Activated gamma-delta T cell (primary cell): ENCODE results near the gene EDEM1.

Experiments used
- DNase-seq: peaks from one replicate; lab custom pipeline; 2025; lab: John Stamatoyannopoulos, UW

Gene EDEM1

DNA sequence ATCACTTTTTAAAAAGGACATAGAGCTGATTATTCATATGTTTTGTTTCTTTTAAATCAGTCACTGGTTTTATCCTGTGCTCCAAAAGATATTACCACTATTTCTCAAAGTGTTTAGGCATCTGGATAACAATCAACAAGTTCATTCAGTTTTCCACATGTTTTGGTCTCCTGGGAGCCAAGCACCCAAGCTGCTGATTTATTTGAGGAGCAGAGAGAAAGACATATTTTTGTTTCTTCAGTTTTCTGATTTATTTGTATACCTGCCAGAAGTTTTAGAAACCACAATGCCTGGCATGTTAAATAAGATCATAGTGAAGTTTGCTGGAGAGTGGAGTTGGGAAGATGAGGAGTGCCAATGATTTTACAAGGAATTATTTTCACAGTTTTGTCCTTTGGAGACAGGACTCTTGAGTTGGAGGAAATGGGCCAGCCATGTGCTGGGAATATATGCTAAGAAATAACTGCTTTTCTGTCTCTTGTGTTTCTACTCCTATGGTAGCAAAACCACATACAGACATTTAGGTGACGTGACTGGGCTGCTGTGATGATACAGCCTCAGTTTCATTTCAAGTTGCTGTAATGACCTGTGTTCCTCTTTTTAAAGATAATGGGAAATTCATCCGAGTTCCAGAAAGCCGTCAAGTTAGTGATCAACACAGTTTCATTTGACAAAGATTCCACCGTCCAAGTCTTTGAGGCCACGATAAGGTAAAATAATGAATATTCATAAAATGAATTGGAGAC lies 11.7 kb downstream of the EDEM1 start:
- no peak for DNase-seq

DNA sequence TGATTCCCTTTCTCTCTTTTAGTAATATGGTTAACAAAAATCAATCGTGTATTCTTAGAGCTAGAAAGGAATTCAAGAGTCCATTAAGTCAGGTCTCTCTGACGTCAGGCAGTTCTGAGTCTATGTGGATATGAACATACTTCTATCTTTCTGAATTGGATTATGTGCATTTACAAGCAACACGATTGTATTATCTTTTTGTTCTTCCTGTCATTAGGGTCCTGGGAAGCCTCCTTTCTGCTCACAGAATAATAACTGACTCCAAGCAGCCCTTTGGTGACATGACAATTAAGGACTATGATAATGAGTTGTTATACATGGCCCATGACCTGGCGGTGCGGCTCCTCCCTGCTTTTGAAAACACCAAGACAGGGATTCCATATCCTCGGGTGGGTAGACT lies 14.0 kb downstream of the EDEM1 start:
- DNase-seq: no peak

DNA sequence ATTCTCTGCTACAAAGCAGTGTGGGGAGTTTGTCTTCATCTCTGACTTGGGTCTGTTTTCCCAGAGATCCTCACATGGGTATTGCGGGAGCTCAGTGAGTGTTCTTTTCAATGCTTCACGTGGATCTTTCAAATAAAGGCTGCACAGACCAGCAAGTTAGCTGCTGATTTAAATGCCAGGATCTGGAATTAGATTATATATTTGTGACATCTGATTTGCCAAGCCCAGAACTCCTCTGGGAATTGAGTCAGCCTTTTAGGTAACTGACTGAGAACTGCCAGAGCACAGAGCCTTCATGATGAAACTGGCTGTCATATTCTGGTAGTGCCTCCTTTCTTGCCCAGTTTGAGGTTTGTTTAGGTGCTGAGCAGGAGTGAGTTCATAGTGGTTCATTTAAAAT lies 14.7 kb downstream of the EDEM1 start:
- no peak for DNase-seq

DNA sequence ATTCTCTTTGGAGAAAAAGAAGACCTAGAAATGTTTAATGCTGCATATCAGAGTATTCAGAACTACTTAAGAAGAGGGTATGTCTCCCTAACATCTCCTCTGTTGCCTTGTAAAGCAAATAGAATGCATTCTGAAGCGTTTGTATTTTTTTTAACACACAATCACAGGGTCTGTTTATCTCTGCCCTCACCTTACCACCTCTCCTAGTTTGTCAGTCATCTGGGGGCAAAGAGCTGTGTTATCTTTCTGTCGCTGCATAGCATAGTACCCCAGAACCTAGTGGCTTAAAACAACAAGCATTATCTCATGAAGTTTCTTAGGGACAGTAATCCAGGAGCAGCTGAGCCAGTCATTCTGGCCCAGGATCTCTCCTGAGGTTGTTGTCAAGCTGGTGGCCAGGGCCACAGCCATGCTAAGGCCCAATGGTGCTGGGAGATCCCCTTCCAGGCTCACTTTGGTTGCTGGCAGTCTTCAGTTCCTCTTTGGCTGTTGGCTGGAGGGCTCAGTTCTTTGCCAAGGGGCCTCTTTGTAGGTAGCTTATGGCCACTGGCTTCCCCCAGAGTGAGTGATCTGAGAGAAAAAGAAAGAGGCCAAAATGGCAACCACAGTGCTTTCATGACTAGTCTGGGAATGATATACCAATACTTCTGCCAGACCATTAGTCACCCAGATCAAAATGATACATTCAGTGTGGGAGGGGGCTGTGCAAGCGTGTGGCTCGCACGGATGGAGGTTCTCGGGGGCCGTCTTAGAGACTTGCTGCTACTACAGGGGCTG lies 17.8 kb downstream of the EDEM1 start:
- DNase-seq: no peak

DNA sequence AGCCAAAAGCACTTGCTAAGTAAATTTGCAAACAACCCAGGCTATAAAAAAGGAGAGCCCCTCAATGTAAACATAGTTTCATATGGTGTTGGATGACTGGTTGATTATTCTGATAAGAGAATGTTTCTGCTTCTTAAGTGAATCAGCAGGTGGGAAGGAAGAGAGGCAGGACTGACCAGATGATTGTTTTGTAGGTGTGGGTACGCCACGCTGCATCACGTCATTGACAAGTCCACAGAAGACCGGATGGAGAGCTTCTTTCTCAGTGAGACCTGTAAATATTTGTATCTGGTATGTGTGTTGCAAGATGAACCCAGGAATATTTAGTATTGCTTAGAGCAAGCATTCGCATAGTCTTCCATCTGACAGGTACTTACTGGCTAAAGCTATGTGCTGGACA lies 23.4 kb downstream of the EDEM1 start:
- no peak for DNase-seq

DNA sequence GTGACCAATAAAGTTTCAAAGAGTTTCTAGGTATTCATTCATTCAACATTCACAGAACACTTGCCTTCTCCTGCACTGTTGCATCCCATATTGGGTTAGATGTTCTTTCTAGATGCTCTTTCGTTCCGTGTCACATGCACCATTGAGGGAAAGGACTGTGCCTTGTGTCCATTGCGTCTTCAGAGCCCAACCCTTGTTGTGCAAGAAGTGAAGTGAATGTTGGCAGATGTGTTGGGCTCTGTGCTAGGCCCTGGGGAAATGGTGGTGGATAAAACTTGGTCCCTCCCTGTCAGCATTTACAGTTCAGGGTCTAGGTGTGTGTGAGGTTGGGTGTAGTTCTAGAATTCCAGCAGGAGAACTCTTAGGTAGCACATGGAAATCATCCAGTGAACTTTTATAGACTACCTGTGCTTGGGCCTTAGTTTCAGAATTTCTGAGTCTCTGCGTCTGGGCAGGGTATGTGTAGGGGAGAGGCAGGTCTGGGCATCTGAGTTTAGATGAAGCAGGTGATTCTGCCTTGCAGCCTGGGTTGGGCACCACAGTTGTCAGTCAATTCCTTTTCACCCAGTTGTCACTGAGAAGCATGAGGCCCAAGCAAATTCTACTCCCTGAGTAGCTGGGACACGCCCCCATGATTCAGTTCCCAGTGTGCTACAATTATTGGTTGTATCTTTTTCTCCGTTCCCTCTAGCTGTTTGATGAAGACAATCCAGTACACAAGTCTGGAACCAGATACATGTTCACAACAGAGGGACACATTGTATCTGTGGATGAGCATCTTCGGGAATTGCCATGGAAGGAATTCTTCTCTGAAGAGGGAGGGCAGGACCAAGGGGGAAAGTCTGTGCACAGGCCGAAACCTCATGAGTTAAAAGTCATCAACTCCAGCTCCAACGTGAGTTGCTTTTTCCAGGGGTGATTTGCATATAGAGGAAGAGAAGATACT lies 25.4 kb downstream of the EDEM1 start:
- DNase-seq: no peak

DNA sequence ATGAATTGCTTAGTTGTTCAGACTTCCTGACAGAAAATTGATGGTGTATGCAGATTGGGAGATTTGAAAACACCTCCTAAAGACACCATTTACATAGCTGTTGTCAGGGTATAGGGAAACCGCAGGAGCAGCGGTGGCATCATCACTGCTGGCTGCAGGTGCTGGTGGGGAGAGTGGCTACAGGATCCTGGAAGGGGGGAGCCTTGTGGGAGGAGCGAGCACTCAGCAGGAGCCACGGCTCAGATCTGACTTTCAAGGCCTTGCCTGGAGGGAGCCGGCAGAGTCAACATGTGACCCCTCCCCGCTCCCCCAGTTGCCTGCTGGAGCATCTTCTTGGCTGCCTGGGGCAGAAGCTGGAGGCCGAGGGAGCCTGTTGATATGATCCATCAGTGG lies 26.1 kb downstream of the EDEM1 start:
- DNase-seq: no peak

DNA sequence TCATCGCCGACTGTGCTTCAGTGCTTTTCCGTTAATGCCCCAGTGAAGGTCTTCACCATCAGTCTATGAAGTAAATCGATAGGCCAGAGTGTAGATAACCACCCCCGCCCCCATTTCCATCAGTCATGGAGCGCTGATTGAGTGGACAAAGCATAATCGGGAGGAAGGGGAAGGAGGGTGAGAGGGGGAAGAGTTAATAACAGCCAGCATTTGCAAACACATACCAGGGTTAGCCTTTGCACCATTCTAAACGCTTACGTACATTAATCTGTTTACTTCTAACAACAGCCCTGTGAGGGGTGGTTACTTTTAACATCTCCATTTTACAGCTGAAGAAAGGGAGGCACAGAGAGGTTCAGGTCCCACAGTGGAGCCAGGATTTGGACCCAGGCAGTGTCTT lies 26.8 kb downstream of the EDEM1 start:
- no peak for DNase-seq

DNA sequence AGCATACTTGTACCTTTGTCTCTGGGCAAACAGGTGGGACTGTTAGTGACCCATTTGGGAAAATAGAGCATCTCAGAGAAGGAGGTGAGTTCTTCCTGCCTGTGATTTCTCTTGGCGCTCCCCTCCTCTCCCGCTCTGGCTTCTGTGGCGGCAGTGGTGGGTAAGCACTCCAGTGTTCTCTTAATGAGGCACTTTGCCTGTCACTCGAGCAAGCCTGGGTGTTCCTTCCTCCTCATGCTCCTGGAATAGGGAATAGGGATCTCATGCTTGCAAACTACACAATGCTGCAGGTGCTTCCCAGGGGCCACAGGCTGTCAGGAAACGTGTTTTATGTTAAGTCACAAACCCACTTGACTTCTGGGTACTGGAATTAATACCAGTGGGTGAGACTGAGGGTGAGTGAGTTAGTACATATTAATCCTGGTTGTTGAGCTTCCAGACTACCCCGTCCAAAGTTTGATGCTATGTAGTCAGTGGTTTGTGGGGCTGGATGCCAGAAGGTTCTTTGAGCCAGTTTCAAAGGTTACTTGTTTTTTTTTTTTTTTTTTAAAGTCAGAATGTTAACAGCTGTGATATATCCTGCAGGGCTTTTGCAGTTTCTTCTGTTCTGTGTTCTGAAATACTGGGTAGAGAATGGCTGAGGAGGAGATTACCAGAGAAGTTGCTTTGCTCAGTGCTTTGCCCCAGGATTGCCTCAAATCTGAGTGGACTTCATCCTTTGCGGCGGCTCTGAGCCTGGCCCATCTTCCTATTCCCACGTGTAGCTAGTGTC lies 30.5 kb downstream of the EDEM1 start:
- DNase-seq: no peak

DNA sequence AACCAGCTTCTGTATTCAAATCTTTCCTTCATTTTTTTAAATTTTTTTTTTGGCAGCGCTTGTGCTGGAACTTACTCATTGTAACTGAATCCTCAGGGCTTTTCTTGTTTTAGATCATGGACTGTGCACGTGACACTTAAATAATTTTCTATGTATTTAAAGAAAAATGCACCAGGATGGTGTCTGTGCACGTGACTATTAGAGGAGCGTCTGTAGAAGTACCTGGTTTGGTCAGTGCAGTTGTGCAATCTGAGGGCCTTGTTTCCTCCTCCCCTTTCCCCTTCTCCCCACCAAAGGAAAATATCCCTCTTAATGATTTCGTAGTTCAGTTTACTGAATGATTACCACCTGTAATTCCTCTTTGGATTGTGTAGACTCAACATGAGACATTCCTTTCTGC lies 31.3 kb downstream of the EDEM1 start:
- no peak for DNase-seq

DNA sequence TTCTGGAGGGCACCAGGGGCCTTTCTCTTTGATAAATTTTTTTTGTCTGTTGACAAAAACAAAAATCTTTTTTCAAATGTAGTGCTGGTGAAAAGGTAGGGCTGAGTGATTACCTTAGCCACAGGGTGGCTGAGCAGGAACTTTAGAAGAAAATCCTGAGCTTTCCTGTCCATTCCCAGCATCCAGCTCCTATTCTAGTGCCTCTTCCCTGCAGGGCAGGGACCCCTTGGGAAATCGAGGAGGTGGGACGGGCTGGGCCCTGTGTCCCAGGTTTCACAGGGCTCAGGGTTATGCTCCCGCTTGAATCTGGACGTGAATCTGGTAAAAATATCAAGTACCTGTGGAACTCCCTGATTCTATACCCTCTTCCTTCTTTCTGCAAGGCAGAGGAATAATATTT lies 31.7 kb downstream of the EDEM1 start:
- DNase-seq: no peak

DNA sequence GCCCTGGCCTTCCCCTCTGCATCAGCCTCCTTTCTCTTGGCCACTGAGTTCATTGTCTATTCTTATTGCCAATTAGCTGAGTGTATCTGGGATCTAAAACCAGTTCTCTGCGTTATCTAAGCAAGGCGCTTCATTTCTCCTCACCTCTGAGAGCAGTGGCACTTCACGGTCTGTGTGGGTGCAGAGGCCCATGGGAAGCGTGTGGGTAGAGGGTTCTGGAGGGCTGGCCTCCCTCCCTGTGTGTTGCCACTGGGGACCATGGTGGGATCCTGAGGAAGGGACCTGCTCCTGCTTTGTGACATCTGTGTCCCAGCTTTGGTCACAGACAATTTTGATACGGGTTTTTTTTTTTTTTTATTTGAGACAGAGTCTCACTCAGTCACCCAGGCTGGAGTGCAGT lies 32.7 kb downstream of the EDEM1 start:
- no peak for DNase-seq

DNA sequence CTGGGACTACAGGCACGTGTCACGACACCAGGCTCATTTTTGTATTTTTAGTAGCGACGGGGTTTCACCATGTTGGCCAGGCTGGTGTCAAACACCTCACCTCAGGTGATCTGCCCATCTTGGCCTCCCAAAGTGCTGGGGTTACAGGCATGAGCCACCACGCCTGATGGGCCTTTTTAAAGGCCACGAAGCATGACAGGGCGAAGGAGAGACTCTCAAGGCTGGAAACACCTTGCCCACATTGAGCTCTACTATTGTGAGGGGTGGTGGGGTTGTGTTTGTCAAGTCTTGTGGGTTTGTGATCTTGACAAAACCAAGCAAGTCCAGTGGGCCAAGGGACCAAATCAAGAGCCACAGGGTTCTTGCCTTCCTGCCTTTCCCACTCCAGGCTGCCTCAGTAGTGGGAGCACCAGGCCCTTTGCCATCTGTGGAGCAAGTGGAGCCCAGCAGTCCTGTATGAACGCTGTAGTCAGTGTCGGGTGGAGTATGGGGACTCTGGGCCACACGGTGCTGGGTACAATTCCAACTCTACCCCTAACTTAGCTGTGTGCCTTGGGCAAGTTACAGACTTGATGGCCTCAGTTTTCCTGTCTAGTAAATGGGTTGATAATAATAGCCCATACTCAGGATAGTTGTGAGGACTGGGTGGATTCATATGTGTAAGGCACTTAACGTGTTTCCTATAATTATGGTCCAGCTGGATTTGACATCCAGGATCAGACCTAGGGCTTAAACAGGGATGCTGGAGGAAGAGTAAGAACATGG lies 33.3 kb downstream of the EDEM1 start:
- DNase-seq: no peak

DNA sequence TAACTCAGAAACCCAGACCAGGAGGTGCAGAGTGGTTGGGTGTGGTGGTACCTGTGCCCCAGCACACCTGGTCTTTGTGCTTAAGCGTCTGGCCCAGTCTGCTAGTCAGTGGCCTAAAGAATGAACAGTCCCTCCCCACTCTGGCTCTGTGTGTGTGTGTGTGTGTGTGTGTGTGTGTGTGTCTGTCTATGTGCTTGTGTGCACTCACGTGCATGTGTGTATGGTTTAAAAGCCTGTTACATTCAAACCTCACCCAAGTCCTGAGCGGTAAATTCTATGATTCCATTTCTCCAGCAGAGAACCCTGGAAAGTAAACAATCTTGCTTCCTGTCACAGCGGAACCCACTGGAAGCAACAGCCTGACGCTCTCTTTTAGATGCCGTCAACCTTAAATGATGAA lies 34.2 kb downstream of the EDEM1 start:
- DNase-seq: no peak

DNA sequence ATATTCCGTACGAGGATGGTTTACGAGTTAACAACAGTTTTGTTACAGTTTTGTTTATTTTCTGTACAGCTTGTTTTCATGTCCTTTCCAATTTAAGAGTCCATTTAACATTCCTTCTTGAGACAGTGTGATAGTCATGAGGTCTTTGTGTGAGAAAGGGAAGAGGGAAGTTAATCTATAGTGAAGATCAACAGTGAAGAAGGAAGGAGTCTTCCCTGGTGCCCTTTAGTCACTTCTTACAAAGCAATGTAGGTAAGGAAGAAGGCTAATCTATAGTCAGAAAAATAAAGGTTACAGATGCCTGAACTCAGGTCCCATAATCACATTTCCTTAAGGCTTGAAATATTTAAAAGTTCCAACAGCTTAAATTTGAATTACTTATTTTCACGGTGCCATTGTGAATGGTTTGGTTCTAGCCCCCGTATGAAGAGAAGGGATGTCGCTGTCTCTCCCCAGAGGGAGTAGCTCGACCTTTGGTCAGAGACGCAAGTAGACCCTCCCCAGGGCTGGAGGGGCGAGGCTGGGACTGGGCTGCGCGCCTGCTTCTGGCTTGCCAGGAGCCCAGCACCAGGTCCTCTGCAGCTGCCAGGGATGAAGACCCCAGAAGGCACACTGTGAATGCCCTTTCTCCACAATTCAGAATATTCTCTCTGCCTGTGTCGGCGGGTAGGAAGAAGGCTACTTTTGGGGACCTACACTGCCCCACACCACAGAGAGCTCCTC lies 34.9 kb downstream of the EDEM1 start:
- DNase-seq: no peak

DNA sequence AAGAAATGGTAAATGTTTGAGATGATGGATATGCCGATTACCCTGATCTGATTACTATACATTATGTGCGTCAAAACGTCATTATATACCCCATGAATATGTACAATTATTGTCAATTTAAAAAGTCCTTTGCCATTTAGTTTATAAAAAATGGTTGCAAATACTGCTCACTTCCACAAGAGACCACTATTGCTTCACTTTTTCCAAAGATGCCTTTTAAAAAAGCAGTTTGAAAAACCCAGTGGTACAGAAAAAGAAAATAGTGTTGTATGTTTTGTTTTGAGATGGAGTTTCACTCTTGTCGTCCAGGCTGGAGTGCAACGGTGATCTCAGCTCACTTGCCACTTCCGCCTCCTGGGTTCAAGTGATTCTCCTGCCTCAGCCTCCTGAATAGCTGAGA lies 39.3 kb downstream of the EDEM1 start:
- no peak for DNase-seq

DNA sequence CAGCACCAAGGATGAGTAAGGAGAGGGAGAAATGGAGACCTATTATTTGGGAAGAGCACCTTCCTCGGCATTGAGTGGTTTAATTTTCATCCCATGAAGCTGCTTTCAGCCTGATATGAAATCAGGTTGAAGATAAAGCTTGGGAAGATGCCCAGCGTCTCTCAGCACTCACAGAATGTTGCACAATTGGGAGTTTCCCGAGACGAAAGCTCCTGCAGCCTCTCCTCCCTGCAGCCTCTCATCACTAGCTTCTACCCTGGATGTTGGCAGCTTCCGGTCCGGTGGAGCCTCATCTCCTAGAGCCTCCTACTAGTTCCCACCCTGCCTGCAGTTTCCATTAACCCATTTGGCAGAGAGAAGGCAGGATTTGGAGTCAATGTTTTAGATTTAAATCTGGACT lies 40.3 kb downstream of the EDEM1 start:
- DNase-seq: no peak

DNA sequence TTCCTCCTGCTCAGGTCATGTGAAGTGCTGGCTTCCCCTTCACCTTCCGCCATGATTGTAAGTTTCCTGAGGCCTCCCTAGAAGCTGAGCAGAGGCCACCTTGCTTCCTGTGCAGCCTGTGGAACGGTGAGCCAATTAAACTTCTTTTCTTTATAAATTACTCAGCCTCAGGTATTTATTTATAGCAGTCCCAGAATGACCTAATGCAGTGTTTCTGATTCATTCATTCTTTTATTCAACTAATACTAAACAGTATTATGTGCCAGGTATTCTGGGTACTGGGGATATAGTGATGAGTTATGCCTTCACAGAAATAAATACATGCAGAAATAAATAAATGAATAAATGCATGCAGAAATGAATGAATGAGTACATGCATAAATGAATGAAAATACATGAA lies 41.9 kb downstream of the EDEM1 start:
- DNase-seq: no peak

DNA sequence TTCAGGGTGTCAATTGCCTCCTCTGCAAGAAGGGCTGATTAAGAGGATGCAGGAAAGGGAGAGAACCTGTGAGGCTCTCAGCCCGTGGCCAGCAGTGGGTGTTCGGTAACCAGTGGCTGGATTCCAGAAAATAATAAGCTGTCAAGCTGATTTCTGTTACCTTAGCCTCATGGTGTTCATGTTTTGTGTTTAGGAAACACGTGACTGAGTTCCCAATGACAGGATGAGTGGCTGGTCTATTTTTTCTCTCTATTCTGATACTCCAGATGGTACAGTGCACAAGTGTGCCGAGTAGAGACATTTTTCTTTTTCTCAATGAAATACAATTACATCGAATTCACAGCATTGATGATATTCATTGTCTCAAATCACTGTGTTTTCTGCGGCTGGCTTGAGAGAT lies 43.6 kb downstream of the EDEM1 start:
- DNase-seq: no peak

DNA sequence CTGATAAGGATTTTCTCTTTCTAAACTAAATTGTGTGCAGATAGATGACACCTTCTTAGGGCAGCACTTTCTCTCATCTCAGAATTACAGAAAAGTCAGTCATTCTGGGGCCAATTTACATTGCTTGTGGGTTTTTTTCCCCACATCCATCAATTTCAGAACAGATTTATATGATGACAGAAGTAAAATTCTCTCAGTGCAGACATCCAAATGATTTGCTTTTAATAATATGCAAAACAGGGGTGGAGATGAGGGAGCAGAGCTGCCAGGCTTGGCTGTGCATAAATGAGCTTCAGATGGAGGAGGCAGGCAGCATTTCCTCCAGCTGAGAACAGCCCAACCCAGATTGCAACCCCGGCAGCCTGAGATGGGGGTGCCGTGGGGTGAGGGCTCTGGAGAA lies 44.0 kb downstream of the EDEM1 start:
- DNase-seq: no peak
